ENCODE measurements around the gene PDLIM4.

Gene PDLIM4

GRCh38 chr5:132305420-132305819, 47.9 kb downstream of the PDLIM4 start:
- DNase-seq (ENCODE audit: low read depth in 2 of 2): no peak

DNA sequence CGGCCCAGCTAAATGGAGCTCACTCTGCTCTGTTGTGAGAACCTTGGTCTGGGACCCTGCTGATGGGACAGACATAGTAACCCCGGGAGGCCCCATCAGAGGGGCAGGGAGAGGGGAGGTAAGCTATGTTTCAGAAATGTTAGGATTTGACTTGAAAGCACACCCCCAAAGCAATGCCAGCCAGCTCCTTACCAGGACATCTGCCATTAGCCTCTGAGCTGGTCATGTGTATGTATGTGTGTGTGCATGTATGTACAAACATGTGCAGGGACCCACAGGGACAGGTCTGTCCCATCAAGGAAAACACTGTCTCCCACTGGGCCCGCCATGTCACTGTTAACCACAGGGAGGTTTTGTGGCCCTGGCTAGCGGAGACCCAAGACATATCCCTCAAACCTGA, 51.2 kb downstream of the PDLIM4 start:
- no peak for DNase-seq (ENCODE audit: low read depth in 2 of 2)

GRCh38 chr5:132309679-132310078, 52.2 kb downstream of the PDLIM4 start:
- DNase-seq (ENCODE audit: low read depth in 2 of 2): no peak

DNA sequence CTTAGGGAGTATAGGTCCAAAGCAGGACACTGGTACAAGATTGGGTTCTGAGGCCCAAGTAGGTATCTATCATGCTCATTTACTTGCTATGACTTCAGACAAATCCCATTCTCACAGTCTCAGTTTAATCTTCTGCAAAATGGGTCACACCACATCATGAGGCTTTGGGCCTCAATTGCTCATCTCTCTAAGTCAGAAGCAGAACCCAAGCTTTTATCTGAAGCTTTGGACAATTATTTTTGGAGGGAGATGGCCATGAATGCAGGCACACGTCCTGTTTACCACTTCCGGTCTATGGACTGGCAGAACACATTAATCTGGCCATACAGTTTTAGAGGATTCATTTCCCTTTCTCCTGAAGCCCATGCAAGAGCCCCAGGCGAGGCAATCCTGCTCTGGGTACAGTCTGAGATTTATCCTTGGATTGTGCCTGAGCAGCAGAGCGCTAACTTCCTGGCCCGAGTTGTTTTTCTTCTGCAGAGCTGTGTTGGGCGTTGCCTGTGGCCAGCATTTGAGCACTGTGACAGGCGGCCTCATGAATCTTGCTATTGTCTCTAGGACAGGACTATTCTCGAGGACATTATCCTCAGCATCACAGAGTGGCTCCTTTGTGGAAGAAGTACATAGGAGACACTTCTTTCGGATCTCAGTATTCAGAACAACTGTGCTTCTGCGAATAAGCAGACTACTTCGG, 52.8 kb downstream of the PDLIM4 start:
- DNase-seq (ENCODE audit: low read depth in 2 of 2): no peak

DNA sequence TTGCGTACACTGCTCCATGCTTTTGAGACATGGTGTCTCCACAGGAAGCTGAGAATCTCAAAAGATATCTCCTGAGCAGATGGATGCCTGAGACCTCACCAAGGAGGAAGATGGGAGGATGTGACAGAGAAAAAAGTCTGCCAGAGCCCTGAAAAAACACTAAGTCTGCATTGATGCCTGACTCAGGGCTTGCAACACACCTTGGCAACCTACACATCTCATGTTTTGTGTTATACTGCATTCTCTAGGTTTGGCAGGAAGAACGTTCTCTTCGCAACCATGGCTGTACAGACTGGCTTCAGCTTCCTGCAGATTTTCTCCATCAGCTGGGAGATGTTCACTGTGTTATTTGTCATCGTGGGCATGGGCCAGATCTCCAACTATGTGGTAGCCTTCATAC, 55.9 kb downstream of the PDLIM4 start:
- DNase-seq (ENCODE audit: low read depth in 2 of 2): no peak

- DNase-seq (ENCODE audit: low read depth in 2 of 2): no peak
Measured at GRCh38 chr5:132313961-132314432, 56.5 kb downstream of the PDLIM4 start.

DNA sequence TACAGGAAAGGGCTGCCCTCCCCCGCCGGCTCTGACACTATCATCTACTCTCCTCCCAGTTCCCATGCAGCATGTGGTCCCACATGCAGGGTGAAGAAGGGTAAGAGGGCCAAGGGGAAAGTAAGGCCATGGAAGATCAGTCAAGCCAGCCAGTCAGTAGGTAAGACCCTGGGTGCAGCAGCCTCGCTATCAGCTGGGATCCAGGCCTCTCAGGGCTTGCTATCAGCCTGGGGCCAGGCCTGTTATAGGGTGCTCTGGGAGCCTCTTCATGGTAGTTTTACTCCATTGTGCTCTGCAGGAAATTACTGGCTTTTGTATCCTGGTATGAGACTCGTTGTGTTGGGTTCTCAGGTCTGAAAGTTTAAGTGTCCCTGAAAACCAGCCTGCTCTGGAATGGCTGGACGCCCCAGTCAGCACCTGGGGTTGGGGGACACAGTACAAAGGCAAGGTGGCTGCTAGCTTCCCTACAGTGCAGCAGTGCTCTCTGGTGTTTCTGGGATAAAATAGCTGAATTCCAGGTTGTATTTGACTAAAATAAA, 58.1 kb downstream of the PDLIM4 start:
- DNase-seq (ENCODE audit: low read depth in 2 of 2): no peak

GRCh38 chr5:132319975-132320374, 62.5 kb downstream of the PDLIM4 start:
- no peak for DNase-seq (ENCODE audit: low read depth in 2 of 2)

GRCh38 chr5:132321109-132321721, 63.7 kb downstream of the PDLIM4 start:
- DNase-seq (ENCODE audit: low read depth in 2 of 2): no peak

GRCh38 chr5:132322266-132322665, 64.8 kb downstream of the PDLIM4 start:
- DNase-seq (ENCODE audit: low read depth in 2 of 2): no peak
